PC-3 (cell line): Measurements from ENCODE around the gene TCFL5. TPM values are rescaled to one million over a fixed set of nuclear protein-coding genes. Genes with fewer than 3 reads are reported as not detected.

Experiments used
- ATAC-seq: fragments of 200-7000 bp; cut with Tn5 transposase; 2 replicates; pipeline ENCODE4 v1.9.1; 2020; ENCODE audit warnings: mild to moderate bottlenecking, moderate library complexity
- BruUV-seq: library from RNA; stranded (reverse); fragments of 400-500 nt; replicated peaks from 2 replicates; lab custom pipeline; 2021; lab: Mats Ljungman, UMichigan
- CTCF ChIA-PET: fragments of 300-600 bp; sonication (Branson Sonifier 250); formaldehyde crosslinking; loops from one replicate; lab custom pipeline; 2022; ENCODE audit warnings: antibody characterized with exemption; lab: Charles Lee
- POLR2A ChIA-PET: fragments of 300-600 bp; sonication (Branson Sonifier 250); formaldehyde crosslinking; loops from one replicate; lab custom pipeline; 2022; ENCODE audit warnings: antibody characterized with exemption; ENCODE audit not compliant: unreplicated experiment; lab: Charles Lee
- DNase-seq: peaks from one replicate; pipeline ENCODE4 v3.0.0-alpha.2; 2015
- H2AFZ ChIP-seq: fragments of 300-600 bp; sonication (generic); 2 replicates; pipeline ENCODE4 v1.6.0; 2016; ENCODE audit warnings: antibody characterized with exemption, low read length
- H3F3A ChIP-seq: fragments of 300-600 bp; sonication (generic); one replicate; pipeline ENCODE4 v1.6.0; 2017; ENCODE audit warnings: antibody characterized with exemption, low read length, control low read depth, mild to moderate bottlenecking; ENCODE audit not compliant: unreplicated experiment
- H3K27ac ChIP-seq: fragments of 300-600 bp; sonication (generic); 2 replicates; pipeline ENCODE4 v1.5.1; 2016; ENCODE audit warnings: mild to moderate bottlenecking, low read length
- H3K27me3 ChIP-seq: fragments of 300-600 bp; sonication (generic); 2 replicates; pipeline ENCODE4 v1.6.1; 2016; ENCODE audit warnings: low read length, mixed read lengths
- H3K36me3 ChIP-seq: fragments of 300-600 bp; sonication (generic); 2 replicates; pipeline ENCODE4 v1.6.1; 2016; ENCODE audit warnings: low read depth, mixed run types, low read length, mixed read lengths
- H3K4me1 ChIP-seq: fragments of 300-600 bp; sonication (generic); 2 replicates; pipeline ENCODE4 v1.5.1; 2016; ENCODE audit warnings: low read length; ENCODE audit not compliant: insufficient read depth
- H3K4me2 ChIP-seq: fragments of 300-600 bp; sonication (generic); 2 replicates; pipeline ENCODE4 v1.6.0; 2016; ENCODE audit warnings: low read length
- H3K4me3 ChIP-seq: fragments of 300-600 bp; sonication (generic); 2 replicates; pipeline ENCODE4 v1.5.1; 2016; ENCODE audit warnings: mild to moderate bottlenecking, low read length, mixed read lengths
- H3K79me2 ChIP-seq: fragments of 300-600 bp; sonication (generic); 2 replicates; pipeline ENCODE4 v1.6.1; 2017; ENCODE audit warnings: low read length, mixed read lengths
- H3K9ac ChIP-seq: fragments of 300-600 bp; sonication (generic); 2 replicates; pipeline ENCODE4 v1.6.0; 2016; ENCODE audit warnings: mild to moderate bottlenecking, low read length
- H3K9me2 ChIP-seq: fragments of 300-600 bp; sonication (generic); replicated peaks from 2 replicates; pipeline ENCODE4 v1.6.1; 2016; ENCODE audit warnings: mixed run types, low read length, mixed read lengths
- H3K9me3 ChIP-seq: fragments of 300-600 bp; sonication (generic); 2 replicates; pipeline ENCODE4 v1.6.1; 2016; ENCODE audit warnings: low read length, mixed read lengths
- H4K20me1 ChIP-seq: fragments of 300-600 bp; sonication (generic); 2 replicates; pipeline ENCODE4 v1.6.1; 2016; ENCODE audit warnings: low read length, mixed read lengths
- CTCF ChIP-seq: fragments of 300-600 bp; sonication (generic); conservative IDR thresholded peaks from 2 replicates; pipeline ENCODE4 v1.5.1; 2017; ENCODE audit warnings: antibody characterized with exemption, low read depth, mild to moderate bottlenecking, low read length
- EZH2 ChIP-seq: fragments of 300-600 bp; sonication (generic); IDR thresholded peaks from one replicate; pipeline ENCODE4 v1.6.1; 2017; ENCODE audit warnings: antibody characterized with exemption, mild to moderate bottlenecking, low read length; ENCODE audit not compliant: unreplicated experiment
- EZH2phosphoT487 ChIP-seq: fragments of 300-600 bp; sonication (generic); IDR thresholded peaks from 2 replicates; pipeline ENCODE4 v1.6.1; 2018; ENCODE audit warnings: mild to moderate bottlenecking, antibody characterized with exemption, low read length, borderline replicate concordance
- intact Hi-C: fragments of 100-400 bp; cut with micrococcal nuclease; formaldehyde crosslinking; loops from 2 replicates; pipeline ENCODE4 v1.9.0; 2023
- total RNA-seq: library from RNA; depleted of rRNA; stranded (reverse); fragments of >200 nt; gene quantifications from 2 replicates; pipeline ENCODE4 v1.2.3, GENCODE V29; 2014

The TCFL5 gene
- total RNA-seq, 1 experiment from 2014 or later: 15.8 TPM

- Histone ChIP-seq H3K9me3 (no peaks in the 10 kb centered on the region), H3K79me2 (no peaks in the 10 kb centered on the region), H3K27me3 (no peaks in the 10 kb centered on the region), H3K36me3 (peaks cover 29% of the 10 kb centered on the region; the same call in 1 of the 2 replicates), H2AFZ (no peak overlapping the region), H3K9ac (no peak overlapping the region), H3F3A (peaks cover 5% of the 10 kb centered on the region), H3K4me1 (no peaks in the 10 kb centered on the region), H3K9me2 (no peaks in the 10 kb centered on the region), H3K4me2 (no peak overlapping the region), H3K4me3 (no peak overlapping the region), H4K20me1 (no peaks in the 10 kb centered on the region), H3K27ac (no peak overlapping the region)
- TF ChIP-seq EZH2 (no peak), CTCF (no peak)
- ChIA-PET CTCF (no interaction called here), POLR2A (no interaction called here)
- intact Hi-C loops: no loop called here
- no peak for DNase-seq
- BruUV-seq: TSS peak; percentile 7
- no peak for ATAC-seq
These were observed 23.6 kb upstream of the TCFL5 start for GRCh38 chr20:62885046-62885895.

- Histone ChIP-seq H3K4me2 (no peak overlapping the region), H3K4me1 (no peaks in the 10 kb centered on the region), H4K20me1 (no peaks in the 10 kb centered on the region), H3K4me3 (no peak overlapping the region), H3K27ac (no peak overlapping the region), H3K79me2 (no peaks in the 10 kb centered on the region), H2AFZ (no peak overlapping the region), H3K36me3 (peaks cover 22% of the 10 kb centered on the region; the same call in 1 of the 2 replicates), H3K9ac (no peak overlapping the region), H3K9me3 (no peaks in the 10 kb centered on the region), H3K27me3 (no peaks in the 10 kb centered on the region), H3K9me2 (no peaks in the 10 kb centered on the region), H3F3A (peaks cover 5% of the 10 kb centered on the region)
- TF ChIP-seq EZH2 (no peak), EZH2phosphoT487 (no peak)
- ChIA-PET CTCF (no interaction called here), POLR2A (no interaction called here)
- BruUV-seq: no TSS peak
- DNase-seq (no peak), ATAC-seq (no peak)
- intact Hi-C loops: no loop called here
These were observed 22.9 kb upstream of the TCFL5 start for GRCh38 chr20:62884556-62884955.

- H3F3A ChIP-seq: peaks cover 4% of the 10 kb centered on the region
- intact Hi-C loops: no loop called here
- H3K9me3 ChIP-seq: no peaks in the 10 kb centered on the region
- H3K4me2 ChIP-seq: no peak overlapping the region
- no peak overlapping the region for H2AFZ ChIP-seq
- H3K9ac ChIP-seq: no peak overlapping the region
- DNase-seq (no peak), ATAC-seq (no peak)
- H3K36me3 ChIP-seq: peaks cover 4% of the 10 kb centered on the region; the same call in 1 of the 2 replicates
- ChIA-PET POLR2A (no interaction called here), CTCF (no interaction called here)
- H3K4me1 ChIP-seq: no peaks in the 10 kb centered on the region
- H4K20me1 ChIP-seq: no peaks in the 10 kb centered on the region
- H3K27me3 ChIP-seq: no peaks in the 10 kb centered on the region
- BruUV-seq: no TSS peak
- H3K79me2 ChIP-seq: no peaks in the 10 kb centered on the region
- TF ChIP-seq CTCF: no peak
- H3K9me2 ChIP-seq: no peaks in the 10 kb centered on the region
- no peak overlapping the region for H3K27ac ChIP-seq
- H3K4me3 ChIP-seq: no peak overlapping the region
These were observed 20.8 kb upstream of the TCFL5 start for GRCh38 chr20:62882426-62882825.
